VCaP (cell line): ENCODE results near the gene ASCC2.

Source experiments
- H3K27ac ChIP-seq: fragments of 450-650 bp; 2 replicates; pipeline ENCODE4 v1.5.1; 2017
- CTCF ChIP-seq: fragments of 450-650 bp; conservative IDR thresholded peaks from 2 replicates; pipeline ENCODE4 v1.5.1; 2017; ENCODE audit warnings: mild to moderate bottlenecking, moderate library complexity

The ASCC2 gene, protein sequence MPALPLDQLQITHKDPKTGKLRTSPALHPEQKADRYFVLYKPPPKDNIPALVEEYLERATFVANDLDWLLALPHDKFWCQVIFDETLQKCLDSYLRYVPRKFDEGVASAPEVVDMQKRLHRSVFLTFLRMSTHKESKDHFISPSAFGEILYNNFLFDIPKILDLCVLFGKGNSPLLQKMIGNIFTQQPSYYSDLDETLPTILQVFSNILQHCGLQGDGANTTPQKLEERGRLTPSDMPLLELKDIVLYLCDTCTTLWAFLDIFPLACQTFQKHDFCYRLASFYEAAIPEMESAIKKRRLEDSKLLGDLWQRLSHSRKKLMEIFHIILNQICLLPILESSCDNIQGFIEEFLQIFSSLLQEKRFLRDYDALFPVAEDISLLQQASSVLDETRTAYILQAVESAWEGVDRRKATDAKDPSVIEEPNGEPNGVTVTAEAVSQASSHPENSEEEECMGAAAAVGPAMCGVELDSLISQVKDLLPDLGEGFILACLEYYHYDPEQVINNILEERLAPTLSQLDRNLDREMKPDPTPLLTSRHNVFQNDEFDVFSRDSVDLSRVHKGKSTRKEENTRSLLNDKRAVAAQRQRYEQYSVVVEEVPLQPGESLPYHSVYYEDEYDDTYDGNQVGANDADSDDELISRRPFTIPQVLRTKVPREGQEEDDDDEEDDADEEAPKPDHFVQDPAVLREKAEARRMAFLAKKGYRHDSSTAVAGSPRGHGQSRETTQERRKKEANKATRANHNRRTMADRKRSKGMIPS

GRCh38 chr22:29837741-29838598, at the start of gene ASCC2:
Gene ASCC2, minus strand, starts transcription at chr22:29838274. Its CDS starts 5,949 bp downstream, at chr22:29832325.
- no peak for TF ChIP-seq CTCF
- H3K27ac ChIP-seq, result peak within 1 kb of the TSS; percentile 84

- no peak for TF ChIP-seq CTCF
- no peak overlapping the region; the same call in 1 of the 2 replicates for H3K27ac ChIP-seq
Observed at GRCh38 chr22:29887358-29887757, 49.3 kb upstream of the ASCC2 start.

DNA sequence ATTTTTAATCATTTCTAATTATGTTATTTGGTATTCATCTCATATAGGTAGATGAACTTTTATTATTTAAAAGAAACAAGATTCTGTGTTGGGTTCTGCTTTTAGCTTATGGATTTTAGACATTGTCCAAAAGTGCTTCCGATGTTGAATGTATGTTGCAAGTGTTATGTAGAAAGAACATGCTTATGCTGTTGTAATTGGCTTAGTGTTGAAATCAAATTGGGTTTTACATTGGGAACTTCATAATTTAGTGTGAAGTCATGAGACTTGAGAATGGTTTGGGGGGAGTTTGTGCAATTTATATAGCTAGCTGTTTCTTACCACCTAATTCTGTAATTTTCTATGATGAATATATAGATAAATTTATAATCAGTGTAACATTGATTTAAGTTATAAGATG, 48.5 kb upstream of the ASCC2 start:
- no peak for TF ChIP-seq CTCF
- H3K27ac ChIP-seq, result no peak overlapping the region

DNA sequence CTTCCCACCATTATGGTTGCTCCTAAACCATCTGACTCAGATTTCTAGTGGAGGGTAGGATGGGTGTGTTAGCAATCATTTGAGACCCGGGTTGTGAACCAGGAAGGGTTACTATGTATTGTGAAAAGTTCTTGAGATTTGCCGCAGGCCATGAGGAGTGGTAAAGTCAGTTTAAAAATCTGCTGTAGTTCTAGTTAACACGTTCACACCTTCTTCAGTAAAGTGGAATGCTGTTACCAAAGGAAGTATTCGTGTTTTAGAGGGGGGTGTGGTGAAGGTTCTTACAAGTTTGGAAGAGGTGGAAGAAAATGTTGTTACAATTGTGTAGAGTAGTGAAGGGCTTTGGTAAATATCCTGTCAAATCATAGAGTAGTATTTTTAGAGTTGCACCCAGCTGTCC, 47.5 kb upstream of the ASCC2 start:
- no peak for TF ChIP-seq CTCF
- no peak overlapping the region for H3K27ac ChIP-seq

DNA sequence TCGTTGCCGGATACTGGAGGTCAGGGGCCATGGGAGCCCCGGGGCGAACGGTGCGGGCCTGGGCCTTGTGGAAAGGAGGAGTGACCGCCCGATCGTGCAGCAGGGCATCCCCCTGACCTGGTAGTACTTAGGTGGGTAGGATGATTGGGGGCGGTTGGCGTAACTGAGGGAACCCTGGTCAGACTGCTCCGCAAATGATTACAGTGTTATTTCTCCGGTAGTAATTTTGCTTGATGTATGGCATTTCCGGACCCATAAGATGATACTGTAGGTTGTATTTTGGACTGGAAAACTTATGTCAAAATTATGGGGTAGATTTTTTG, 45.7 kb upstream of the ASCC2 start:
- peak overlapping the region; percentile 94 for H3K27ac ChIP-seq
- no peak for TF ChIP-seq CTCF

- peak; percentile 65 for TF ChIP-seq CTCF
- H3K27ac ChIP-seq, result peak within 1 kb of the TSS; percentile 94
Observed at GRCh38 chr22:29883045-29883774, 45.1 kb upstream of the ASCC2 start, which contains the start of gene MTMR3. Gene MTMR3, plus strand, starts transcription at chr22:29883174. Its CDS starts 87,886 bp downstream, at chr22:29971060.
